SK-N-DZ (cell line): ENCODE data around the gene RTN4R.

Experiments used
- DNase-seq: peaks from one replicate; pipeline ENCODE4 v3.0.0-alpha.2; 2015; ENCODE audit warnings: low spot score
- small RNA-seq, 2 experiments: library from RNA; depleted of rRNA; stranded (forward); fragments of <200 nt; gene quantifications; one replicate each; pipeline ENCODE3, GENCODE V24; 2014

The RTN4R gene

GRCh38 chr22:20203142-20203551 lies 65.0 kb downstream of the RTN4R start:
- DNase-seq, result no peak

- DNase-seq, result no peak
Observed at GRCh38 chr22:20201837-20202392, 66.2 kb downstream of the RTN4R start.

- no peak for DNase-seq
Observed at GRCh38 chr22:20199906-20200305, 68.2 kb downstream of the RTN4R start.

- no peak for DNase-seq
Observed at GRCh38 chr22:20199413-20199842, 68.7 kb downstream of the RTN4R start.

- DNase-seq, result no peak
Observed at GRCh38 chr22:20198557-20199319, 69.4 kb downstream of the RTN4R start.

GRCh38 chr22:20197407-20198030 lies 70.6 kb downstream of the RTN4R start:
- DNase-seq, result no peak

- no peak for DNase-seq
Observed at GRCh38 chr22:20196094-20196842, 71.8 kb downstream of the RTN4R start.

- DNase-seq, result no peak
Observed at GRCh38 chr22:20194681-20195593, 73.2 kb downstream of the RTN4R start.

- DNase-seq, result no peak
Observed at GRCh38 chr22:20193761-20194494, 74.2 kb downstream of the RTN4R start.

GRCh38 chr22:20192972-20193760 lies 75.0 kb downstream of the RTN4R start:
- DNase-seq, result no peak

GRCh38 chr22:20192293-20192971 lies 75.7 kb downstream of the RTN4R start:
- DNase-seq, result no peak

GRCh38 chr22:20191803-20192202 lies 76.3 kb downstream of the RTN4R start:
- no peak for DNase-seq

Small RNA genes lying within 50 kb of the gene (small RNA-seq; reads per million reads assigned to genes)
- 0.08 to 1.8 reads per million in 2 experiments for gene MIR1286
